ENCODE data around the gene CENPE.

DNA sequence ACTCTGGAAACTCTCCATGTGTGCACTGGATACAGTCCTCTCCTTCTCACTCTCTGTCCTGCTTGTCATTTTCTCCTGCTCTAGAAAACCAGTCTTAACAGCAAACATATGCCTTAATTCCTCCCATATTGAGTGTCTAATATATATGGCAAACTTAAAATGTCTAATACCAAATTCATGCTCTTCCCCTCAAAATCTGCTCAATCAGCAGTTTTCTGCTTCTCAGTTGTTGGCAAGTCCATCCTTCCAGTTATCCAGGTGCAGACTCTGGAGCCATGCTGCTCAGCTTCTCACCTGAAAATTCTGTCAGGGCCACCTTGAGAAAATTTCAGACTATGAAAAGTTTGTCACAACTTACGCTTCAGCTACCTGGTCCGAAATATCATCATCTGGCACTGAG lies 3.1 kb upstream of the CENPE start:
- no peak for TF ChIP-seq ZBTB7A (IDR thresholded peaks at IDR 0.05; ENCODE audit: low read depth)
- TF ChIP-seq, protein P1, sequence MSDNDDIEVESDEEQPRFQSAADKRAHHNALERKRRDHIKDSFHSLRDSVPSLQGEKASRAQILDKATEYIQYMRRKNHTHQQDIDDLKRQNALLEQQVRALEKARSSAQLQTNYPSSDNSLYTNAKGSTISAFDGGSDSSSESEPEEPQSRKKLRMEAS (IDR thresholded peaks at IDR 0.05): no peak
- no peak for TF ChIP-seq EP300 (IDR thresholded peaks at IDR 0.05; ENCODE audit: borderline replicate concordance)
- TF ChIP-seq CREB1 (IDR thresholded peaks at IDR 0.05; ENCODE audit: low read depth): no peak
- TF ChIP-seq, protein P2, sequence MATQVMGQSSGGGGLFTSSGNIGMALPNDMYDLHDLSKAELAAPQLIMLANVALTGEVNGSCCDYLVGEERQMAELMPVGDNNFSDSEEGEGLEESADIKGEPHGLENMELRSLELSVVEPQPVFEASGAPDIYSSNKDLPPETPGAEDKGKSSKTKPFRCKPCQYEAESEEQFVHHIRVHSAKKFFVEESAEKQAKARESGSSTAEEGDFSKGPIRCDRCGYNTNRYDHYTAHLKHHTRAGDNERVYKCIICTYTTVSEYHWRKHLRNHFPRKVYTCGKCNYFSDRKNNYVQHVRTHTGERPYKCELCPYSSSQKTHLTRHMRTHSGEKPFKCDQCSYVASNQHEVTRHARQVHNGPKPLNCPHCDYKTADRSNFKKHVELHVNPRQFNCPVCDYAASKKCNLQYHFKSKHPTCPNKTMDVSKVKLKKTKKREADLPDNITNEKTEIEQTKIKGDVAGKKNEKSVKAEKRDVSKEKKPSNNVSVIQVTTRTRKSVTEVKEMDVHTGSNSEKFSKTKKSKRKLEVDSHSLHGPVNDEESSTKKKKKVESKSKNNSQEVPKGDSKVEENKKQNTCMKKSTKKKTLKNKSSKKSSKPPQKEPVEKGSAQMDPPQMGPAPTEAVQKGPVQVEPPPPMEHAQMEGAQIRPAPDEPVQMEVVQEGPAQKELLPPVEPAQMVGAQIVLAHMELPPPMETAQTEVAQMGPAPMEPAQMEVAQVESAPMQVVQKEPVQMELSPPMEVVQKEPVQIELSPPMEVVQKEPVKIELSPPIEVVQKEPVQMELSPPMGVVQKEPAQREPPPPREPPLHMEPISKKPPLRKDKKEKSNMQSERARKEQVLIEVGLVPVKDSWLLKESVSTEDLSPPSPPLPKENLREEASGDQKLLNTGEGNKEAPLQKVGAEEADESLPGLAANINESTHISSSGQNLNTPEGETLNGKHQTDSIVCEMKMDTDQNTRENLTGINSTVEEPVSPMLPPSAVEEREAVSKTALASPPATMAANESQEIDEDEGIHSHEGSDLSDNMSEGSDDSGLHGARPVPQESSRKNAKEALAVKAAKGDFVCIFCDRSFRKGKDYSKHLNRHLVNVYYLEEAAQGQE (IDR thresholded peaks at IDR 0.05; ENCODE audit: low read depth): no peak
- TF ChIP-seq RAD21 (IDR thresholded peaks at IDR 0.05; ENCODE audit: low read depth): no peak
- TF ChIP-seq, protein P3, sequence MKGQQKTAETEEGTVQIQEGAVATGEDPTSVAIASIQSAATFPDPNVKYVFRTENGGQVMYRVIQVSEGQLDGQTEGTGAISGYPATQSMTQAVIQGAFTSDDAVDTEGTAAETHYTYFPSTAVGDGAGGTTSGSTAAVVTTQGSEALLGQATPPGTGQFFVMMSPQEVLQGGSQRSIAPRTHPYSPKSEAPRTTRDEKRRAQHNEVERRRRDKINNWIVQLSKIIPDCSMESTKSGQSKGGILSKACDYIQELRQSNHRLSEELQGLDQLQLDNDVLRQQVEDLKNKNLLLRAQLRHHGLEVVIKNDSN (IDR thresholded peaks at IDR 0.05): no peak
- TF ChIP-seq EGR1 (IDR thresholded peaks at IDR 0.05): no peak
